RWPE2 (cell line): ENCODE results near the gene NAV2.
A peak's percentile ranks its signal among the peaks of the same experiment; 100 is the strongest.

Experiments used
- ATAC-seq: fragments of 200-7000 bp; cut with Tn5 transposase; 3 replicates; pipeline ENCODE4 v1.9.1; 2021; ENCODE audit warnings: low read depth
- DNase-seq: peaks from one replicate; pipeline ENCODE4 v3.0.0-alpha.2; 2020; ENCODE audit warnings: low spot score
- H3K27ac ChIP-seq: fragments of 450-650 bp; 2 replicates; pipeline ENCODE4 v1.5.1; 2017; ENCODE audit warnings: mild to moderate bottlenecking; ENCODE audit not compliant: poor library complexity, severe bottlenecking
- H3K27me3 ChIP-seq: fragments of 250-450 bp; sonication (Bioruptor Pico); 2 replicates; pipeline ENCODE4 v1.5.1; 2021; ENCODE audit warnings: mild to moderate bottlenecking, moderate library complexity; ENCODE audit not compliant: insufficient read depth, poor library complexity, severe bottlenecking
- H3K36me3 ChIP-seq: fragments of 250-450 bp; sonication (Bioruptor Pico); 2 replicates; pipeline ENCODE4 v1.5.1; 2020; ENCODE audit warnings: low read depth, mild to moderate bottlenecking, moderate library complexity
- H3K4me1 ChIP-seq: fragments of 250-450 bp; sonication (Bioruptor Pico); 2 replicates; pipeline ENCODE4 v1.5.1; 2021; ENCODE audit warnings: mild to moderate bottlenecking, moderate library complexity; ENCODE audit not compliant: insufficient read depth, poor library complexity, severe bottlenecking
- H3K4me3 ChIP-seq: fragments of 250-450 bp; sonication (Bioruptor Pico); 2 replicates; pipeline ENCODE4 v1.5.1; 2021; ENCODE audit warnings: mild to moderate bottlenecking, moderate library complexity; ENCODE audit not compliant: severe bottlenecking
- H3K9me3 ChIP-seq: fragments of 250-450 bp; sonication (Bioruptor Pico); 2 replicates; pipeline ENCODE4 v1.5.1; 2021; ENCODE audit warnings: mild to moderate bottlenecking, moderate library complexity; ENCODE audit not compliant: severe bottlenecking
- TF ChIP-seq, protein P1 (sequence below): fragments of 450-650 bp; IDR thresholded peaks from one replicate; pipeline ENCODE4 v1.5.1; 2017; ENCODE audit warnings: mild to moderate bottlenecking, moderate library complexity; ENCODE audit not compliant: poor library complexity, severe bottlenecking

Gene NAV2

DNA sequence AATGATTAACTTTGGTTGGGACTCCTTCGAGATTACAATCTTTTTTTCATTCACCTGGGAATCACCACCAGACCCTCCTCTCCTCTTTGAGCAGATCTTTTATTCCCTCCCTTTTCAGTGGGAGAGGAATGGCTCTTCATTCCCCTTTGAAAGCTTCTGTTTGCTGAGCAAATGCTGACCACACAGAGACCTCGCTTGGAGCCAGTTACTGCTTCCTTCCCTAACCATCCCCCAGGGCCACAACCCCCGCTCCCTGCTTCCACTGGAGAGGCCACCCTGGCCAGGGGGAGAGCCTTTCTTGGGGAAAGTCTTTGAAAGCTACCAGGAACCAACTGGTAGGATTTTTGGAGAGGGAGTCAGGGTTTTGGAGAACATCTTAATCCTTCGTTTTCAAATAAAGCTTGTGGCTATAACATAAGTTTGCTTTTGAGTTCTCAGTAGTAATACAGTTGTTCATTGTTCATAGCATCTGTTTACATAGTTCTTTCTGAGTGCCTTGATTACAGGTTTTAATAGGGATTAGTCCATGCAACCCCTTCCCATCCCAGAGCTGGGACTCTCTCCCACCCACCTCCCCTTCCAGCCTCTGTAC lies 309.2 kb downstream of the NAV2 start:
- H3K36me3 ChIP-seq = no peaks in the 10 kb centered on the region
- no peaks in the 10 kb centered on the region for H3K27me3 ChIP-seq
- H3K9me3 ChIP-seq = no peaks in the 10 kb centered on the region
- no peak for DNase-seq
- TF ChIP-seq, protein P1, sequence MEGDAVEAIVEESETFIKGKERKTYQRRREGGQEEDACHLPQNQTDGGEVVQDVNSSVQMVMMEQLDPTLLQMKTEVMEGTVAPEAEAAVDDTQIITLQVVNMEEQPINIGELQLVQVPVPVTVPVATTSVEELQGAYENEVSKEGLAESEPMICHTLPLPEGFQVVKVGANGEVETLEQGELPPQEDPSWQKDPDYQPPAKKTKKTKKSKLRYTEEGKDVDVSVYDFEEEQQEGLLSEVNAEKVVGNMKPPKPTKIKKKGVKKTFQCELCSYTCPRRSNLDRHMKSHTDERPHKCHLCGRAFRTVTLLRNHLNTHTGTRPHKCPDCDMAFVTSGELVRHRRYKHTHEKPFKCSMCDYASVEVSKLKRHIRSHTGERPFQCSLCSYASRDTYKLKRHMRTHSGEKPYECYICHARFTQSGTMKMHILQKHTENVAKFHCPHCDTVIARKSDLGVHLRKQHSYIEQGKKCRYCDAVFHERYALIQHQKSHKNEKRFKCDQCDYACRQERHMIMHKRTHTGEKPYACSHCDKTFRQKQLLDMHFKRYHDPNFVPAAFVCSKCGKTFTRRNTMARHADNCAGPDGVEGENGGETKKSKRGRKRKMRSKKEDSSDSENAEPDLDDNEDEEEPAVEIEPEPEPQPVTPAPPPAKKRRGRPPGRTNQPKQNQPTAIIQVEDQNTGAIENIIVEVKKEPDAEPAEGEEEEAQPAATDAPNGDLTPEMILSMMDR = no peak
- H3K4me3 ChIP-seq = no peak overlapping the region
- no peak for ATAC-seq
- H3K27ac ChIP-seq = peak overlapping the region; percentile 89
- H3K4me1 ChIP-seq = peaks cover 23% of the 10 kb centered on the region

DNA sequence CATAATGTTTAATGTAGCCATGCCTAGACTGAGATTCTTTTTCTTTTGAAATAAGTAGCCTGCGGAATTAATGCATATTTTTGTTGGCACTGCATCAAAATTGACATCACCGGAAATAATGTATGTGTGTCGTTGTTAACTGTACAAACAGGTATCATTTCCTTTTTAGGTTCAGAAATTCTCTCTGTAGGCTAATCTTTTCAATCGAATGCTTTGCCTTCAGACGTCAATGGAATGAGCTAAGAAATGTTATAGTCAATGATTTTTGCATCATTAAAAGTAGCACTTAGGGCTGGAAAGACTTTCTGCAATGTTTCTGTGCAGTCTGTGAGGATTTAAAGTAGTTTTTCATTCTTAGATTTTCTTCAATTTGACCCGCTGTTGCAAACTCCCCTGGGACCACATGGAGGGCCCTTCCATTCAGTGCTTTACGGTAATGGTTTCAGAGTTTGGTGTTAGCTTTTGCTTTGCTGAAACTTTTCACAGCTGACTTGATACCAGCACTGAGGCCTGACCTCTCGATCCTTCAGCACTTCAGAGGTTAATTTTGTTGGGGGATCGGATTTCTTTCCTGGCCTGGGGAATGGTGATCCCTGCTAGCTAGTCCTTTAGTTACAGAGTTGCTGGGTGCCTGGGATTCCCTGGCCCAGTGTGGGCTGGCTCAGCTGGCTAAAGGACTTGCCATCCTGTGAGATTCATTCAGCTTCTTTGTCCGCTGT lies 309.9 kb downstream of the NAV2 start:
- H3K27ac ChIP-seq = peak overlapping the region; percentile 89
- DNase-seq (no peak), ATAC-seq (peak; percentile 42)
- peaks cover 25% of the 10 kb centered on the region for H3K4me1 ChIP-seq
- TF ChIP-seq, protein P1 = no peak
- no peaks in the 10 kb centered on the region for H3K27me3 ChIP-seq
- no peaks in the 10 kb centered on the region for H3K36me3 ChIP-seq
- peak overlapping the region; percentile 41 for H3K4me3 ChIP-seq
- no peaks in the 10 kb centered on the region for H3K9me3 ChIP-seq

DNA sequence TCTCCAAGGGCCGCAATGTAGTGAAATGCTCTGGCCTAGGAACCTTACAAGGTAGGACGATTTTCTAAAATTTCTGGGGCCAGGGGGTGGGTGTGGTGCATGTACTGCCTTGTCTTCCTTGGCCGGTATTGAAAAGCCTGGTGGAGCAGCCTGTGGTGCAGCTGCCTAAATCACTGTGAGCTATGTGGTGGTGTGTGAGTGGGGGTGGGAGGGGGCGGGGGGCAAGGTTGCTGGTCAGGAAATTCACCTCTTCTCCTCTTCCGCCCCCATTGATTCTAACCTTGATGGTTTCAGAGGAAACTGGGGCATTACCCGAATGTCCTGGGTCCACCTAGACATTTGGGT lies 310.4 kb downstream of the NAV2 start:
- Histone ChIP-seq H3K36me3 (no peaks in the 10 kb centered on the region), H3K27me3 (no peaks in the 10 kb centered on the region), H3K27ac (peak overlapping the region; percentile 89), H3K4me1 (peaks cover 30% of the 10 kb centered on the region), H3K9me3 (no peaks in the 10 kb centered on the region), H3K4me3 (peak overlapping the region; percentile 41)
- DNase-seq (no peak), ATAC-seq (peak; percentile 10)
- TF ChIP-seq, protein P1 = no peak

DNA sequence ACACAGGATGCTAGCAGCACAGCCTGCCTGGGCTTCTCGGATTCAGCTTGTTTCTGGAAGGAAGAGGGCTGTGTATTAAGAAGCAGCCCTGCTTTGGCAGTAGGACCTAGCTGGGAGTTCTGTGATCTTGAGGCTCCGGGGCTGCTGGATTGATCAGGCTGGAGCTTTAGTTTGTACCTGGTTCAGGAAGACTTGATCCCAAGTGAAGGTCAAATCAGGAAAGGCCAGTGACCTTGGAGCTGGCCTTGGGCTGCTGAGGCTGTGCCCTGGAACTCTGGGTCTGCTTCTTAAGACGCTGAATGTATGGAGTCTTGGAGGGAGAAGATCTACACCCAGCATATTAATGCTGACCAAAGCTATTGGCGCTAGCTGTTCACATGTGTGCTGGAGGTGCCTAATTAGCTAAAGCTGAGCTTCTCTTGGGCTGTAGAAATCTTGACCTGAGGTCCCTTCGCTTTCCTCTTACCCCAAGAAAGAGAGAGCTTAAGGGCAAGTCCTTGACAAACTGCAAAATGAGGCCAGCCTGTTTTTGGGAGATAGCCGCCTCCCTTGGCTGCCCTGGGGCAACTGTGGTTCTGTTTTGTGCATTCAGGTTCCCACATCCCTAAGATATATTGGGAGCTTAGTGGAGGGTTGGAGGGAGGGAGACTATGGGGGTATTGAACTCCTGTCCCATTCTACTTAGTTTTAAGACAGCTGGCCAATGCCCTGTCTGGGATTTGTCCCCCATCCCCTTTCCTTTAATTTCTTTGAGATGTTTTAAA lies 311.7 kb downstream of the NAV2 start:
- H3K4me1 ChIP-seq = peaks cover 37% of the 10 kb centered on the region

More for the DNA sequence above, 311.7 kb downstream of the NAV2 start:
- Histone ChIP-seq H3K4me3 (peak overlapping the region; percentile 41), H3K27me3 (no peaks in the 10 kb centered on the region), H3K9me3 (no peaks in the 10 kb centered on the region), H3K27ac (peak overlapping the region; percentile 89), H3K36me3 (no peaks in the 10 kb centered on the region)
- no peak for DNase-seq
- TF ChIP-seq, protein P1 = no peak
- ATAC-seq = no peak
